ENCODE measurements around the gene UGT2A2. TPM values are rescaled to one million over a fixed set of nuclear protein-coding genes. Genes with fewer than 3 reads are reported as not detected.

UGT2A2 gene
- total and polyA plus RNA-seq, 9 donors, result not detected

- Histone ChIP-seq H3K27me3 (no peaks in the 10 kb centered on the region), H3K36me3 (no peaks in the 10 kb centered on the region), H3K4me3 (no peak overlapping the region), H3K27ac (no peak overlapping the region), H3K9me3 (no peaks in the 10 kb centered on the region), H3K4me1 (ENCODE audit: insufficient read depth) (no peaks in the 10 kb centered on the region)
- intact Hi-C loops (cut with DNase I), result no loop called here
- 37 to 48% (median 42%) methylated on average over 4 of the region's 4 CpGs for WGBS, 3 donors
- no peak for TF ChIP-seq EP300 (IDR thresholded peaks at IDR 0.05)
- TF ChIP-seq CTCF (IDR thresholded peaks at IDR 0.05), result no peak
- TF ChIP-seq POLR2A (IDR thresholded peaks at IDR 0.05), result no peak
- no peak for DNase-seq
These were observed 45.1 kb downstream of the UGT2A2 start for GRCh38 chr4:69594382-69594781.

GRCh38 chr4:69591364-69591763 is 48.1 kb downstream of the UGT2A2 start:
- no peaks in the 10 kb centered on the region for H3K27me3 ChIP-seq
- 13 to 48% (median 32%) methylated on average over 1 of the region's 1 CpG for WGBS, 3 donors
- no peak overlapping the region for H3K4me3 ChIP-seq
- H3K9me3 ChIP-seq, result no peaks in the 10 kb centered on the region
- H3K36me3 ChIP-seq, result no peaks in the 10 kb centered on the region
- H3K4me1 ChIP-seq (ENCODE audit: insufficient read depth), result no peaks in the 10 kb centered on the region
- no peak for TF ChIP-seq CTCF (IDR thresholded peaks at IDR 0.05)
- no peak for TF ChIP-seq POLR2A (IDR thresholded peaks at IDR 0.05)
- TF ChIP-seq EP300 (IDR thresholded peaks at IDR 0.05), result no peak
- intact Hi-C loops (cut with DNase I), result no loop called here
- H3K27ac ChIP-seq, result no peak overlapping the region
- no peak for DNase-seq

GRCh38 chr4:69589884-69590283 is 49.6 kb downstream of the UGT2A2 start:
- Histone ChIP-seq H3K27ac (no peak overlapping the region), H3K4me1 (ENCODE audit: insufficient read depth) (no peaks in the 10 kb centered on the region), H3K9me3 (no peaks in the 10 kb centered on the region), H3K4me3 (no peak overlapping the region), H3K27me3 (no peaks in the 10 kb centered on the region), H3K36me3 (no peaks in the 10 kb centered on the region)
- TF ChIP-seq CTCF (IDR thresholded peaks at IDR 0.05) (no peak), POLR2A (IDR thresholded peaks at IDR 0.05) (no peak), EP300 (IDR thresholded peaks at IDR 0.05) (no peak)
- DNase-seq, result no peak
- intact Hi-C loops (cut with DNase I), result no loop called here
- WGBS, 3 donors, result 33 to 78% (median 67%) methylated on average over 1 of the region's 1 CpG

GRCh38 chr4:69584135-69584534 is 55.3 kb downstream of the UGT2A2 start:
- DNase-seq, result no peak
- 70 to 77% (median 71%) methylated on average over 5 of the region's 5 CpGs for WGBS, 3 donors

More at GRCh38 chr4:69584135-69584534, 55.3 kb downstream of the UGT2A2 start:
- Histone ChIP-seq H3K36me3 (no peaks in the 10 kb centered on the region), H3K4me1 (ENCODE audit: insufficient read depth) (no peaks in the 10 kb centered on the region), H3K27ac (no peak overlapping the region), H3K4me3 (no peak overlapping the region), H3K9me3 (no peaks in the 10 kb centered on the region), H3K27me3 (no peaks in the 10 kb centered on the region)
- TF ChIP-seq POLR2A (IDR thresholded peaks at IDR 0.05), result no peak
- TF ChIP-seq EP300 (IDR thresholded peaks at IDR 0.05), result no peak
- no peak for TF ChIP-seq CTCF (IDR thresholded peaks at IDR 0.05)
- intact Hi-C loops (cut with DNase I), result no loop called here
